ENCODE measurements around the gene CARMIL3.

CARMIL3 gene

GRCh38 chr14:24058260-24058950, 6.6 kb downstream of the CARMIL3 start:
- peak; percentile 72 for DNase-seq (ENCODE audit: low spot score)
- Histone ChIP-seq H2AK5ac (ENCODE audit: low read depth, low read length) (no peak overlapping the region), H3K9me3 (replicated peaks in 1 of 2; ENCODE audit: control insufficient read depth in 2 of 2, insufficient read depth in 1 of 2, low read depth in 1 of 2, low read length in 2 of 2) (no peaks in the 10 kb centered on the region), H3K4me3 (ENCODE audit: low read length in 2 of 2) (no peak overlapping the region), H3K18ac (ENCODE audit: low read length) (no peak overlapping the region), H3K27ac (replicated peaks; ENCODE audit: low read length) (no peak overlapping the region), H2BK12ac (ENCODE audit: low read length) (no peak overlapping the region), H3K4me2 (ENCODE audit: insufficient read depth, low read length, poor library complexity, severe bottlenecking) (no peak overlapping the region), H3K79me1 (ENCODE audit: low read depth, low read length) (no peaks in the 10 kb centered on the region), H2BK15ac (ENCODE audit: low read length) (no peak overlapping the region), H3K9ac (ENCODE audit: low read depth, low read length, poor library complexity) (no peak overlapping the region), H3K23ac (ENCODE audit: low read depth, low read length, poor library complexity) (no peak overlapping the region), H3K36me3 (replicated peaks in 1 of 2; ENCODE audit: control insufficient read depth in 2 of 2, insufficient read depth in 2 of 2, low read length in 2 of 2) (no peaks in the 10 kb centered on the region), H4K91ac (ENCODE audit: low read depth, low read length, poor library complexity) (no peak overlapping the region), H3K4me1 (ENCODE audit: control insufficient read depth in 2 of 2, insufficient read depth in 1 of 2, low read depth in 1 of 2, low read length in 2 of 2) (peaks cover 7 to 8% of the 10 kb centered on the region in 2 donors), H3K4ac (ENCODE audit: low read length) (no peak overlapping the region), H2BK120ac (ENCODE audit: low read depth, low read length) (no peak overlapping the region), H2AFZ (ENCODE audit: low read length) (no peak overlapping the region), H4K8ac (ENCODE audit: low read depth, low read length) (no peak overlapping the region), H3K27me3 (ENCODE audit: control insufficient read depth in 3 of 3, insufficient read depth in 3 of 3, low read depth in 1 of 3, low read length in 3 of 3) (no peaks in the 10 kb centered on the region), H3K14ac (ENCODE audit: low read length) (no peak overlapping the region), H2BK5ac (ENCODE audit: low read length) (no peak overlapping the region)
- no CpG with 5 or more reads among the region's 7 CpGs for WGBS, 2 donors (ENCODE audit: extremely low coverage in 2 of 2, insufficient read length in 2 of 2, insufficient replicate concordance in 1 of 2)

GRCh38 chr14:24058951-24059475, 7.2 kb downstream of the CARMIL3 start:
- WGBS, 2 donors (ENCODE audit: extremely low coverage in 2 of 2, insufficient read length in 2 of 2, insufficient replicate concordance in 1 of 2), result no CpG with 5 or more reads among the region's 10 CpGs
- no peak overlapping the region for H3K9ac ChIP-seq (ENCODE audit: low read depth, low read length, poor library complexity)
- no peak overlapping the region for H3K4me2 ChIP-seq (ENCODE audit: insufficient read depth, low read length, poor library complexity, severe bottlenecking)
- no peaks in the 10 kb centered on the region for H3K79me1 ChIP-seq (ENCODE audit: low read depth, low read length)
- peak overlapping the region; percentile 10 for H2AK5ac ChIP-seq (ENCODE audit: low read depth, low read length)
- no peak overlapping the region for H3K4me3 ChIP-seq (ENCODE audit: low read length in 2 of 2)
- no peak overlapping the region for H2BK5ac ChIP-seq (ENCODE audit: low read length)
- H3K23ac ChIP-seq (ENCODE audit: low read depth, low read length, poor library complexity), result no peak overlapping the region
- no peak overlapping the region for H2BK15ac ChIP-seq (ENCODE audit: low read length)
- H3K4me1 ChIP-seq (ENCODE audit: control insufficient read depth in 2 of 2, insufficient read depth in 1 of 2, low read depth in 1 of 2, low read length in 2 of 2), result peaks cover 7 to 8% of the 10 kb centered on the region in 2 donors
- no peak overlapping the region for H3K4ac ChIP-seq (ENCODE audit: low read length)
- no peak for DNase-seq (ENCODE audit: low spot score)
- no peak overlapping the region for H2AFZ ChIP-seq (ENCODE audit: low read length)
- H3K9me3 ChIP-seq (replicated peaks in 1 of 2; ENCODE audit: control insufficient read depth in 2 of 2, insufficient read depth in 1 of 2, low read depth in 1 of 2, low read length in 2 of 2), result no peaks in the 10 kb centered on the region
- no peak overlapping the region for H2BK12ac ChIP-seq (ENCODE audit: low read length)
- no peak overlapping the region for H4K91ac ChIP-seq (ENCODE audit: low read depth, low read length, poor library complexity)
- H3K27me3 ChIP-seq (ENCODE audit: control insufficient read depth in 3 of 3, insufficient read depth in 3 of 3, low read depth in 1 of 3, low read length in 3 of 3), result no peaks in the 10 kb centered on the region
- H3K36me3 ChIP-seq (replicated peaks in 1 of 2; ENCODE audit: control insufficient read depth in 2 of 2, insufficient read depth in 2 of 2, low read length in 2 of 2), result no peaks in the 10 kb centered on the region
- H4K8ac ChIP-seq (ENCODE audit: low read depth, low read length), result no peak overlapping the region
- H3K14ac ChIP-seq (ENCODE audit: low read length), result no peak overlapping the region
- H3K18ac ChIP-seq (ENCODE audit: low read length), result peak overlapping the region; percentile 63
- no peak overlapping the region for H3K27ac ChIP-seq (replicated peaks; ENCODE audit: low read length)
- H2BK120ac ChIP-seq (ENCODE audit: low read depth, low read length), result no peak overlapping the region

DNA sequence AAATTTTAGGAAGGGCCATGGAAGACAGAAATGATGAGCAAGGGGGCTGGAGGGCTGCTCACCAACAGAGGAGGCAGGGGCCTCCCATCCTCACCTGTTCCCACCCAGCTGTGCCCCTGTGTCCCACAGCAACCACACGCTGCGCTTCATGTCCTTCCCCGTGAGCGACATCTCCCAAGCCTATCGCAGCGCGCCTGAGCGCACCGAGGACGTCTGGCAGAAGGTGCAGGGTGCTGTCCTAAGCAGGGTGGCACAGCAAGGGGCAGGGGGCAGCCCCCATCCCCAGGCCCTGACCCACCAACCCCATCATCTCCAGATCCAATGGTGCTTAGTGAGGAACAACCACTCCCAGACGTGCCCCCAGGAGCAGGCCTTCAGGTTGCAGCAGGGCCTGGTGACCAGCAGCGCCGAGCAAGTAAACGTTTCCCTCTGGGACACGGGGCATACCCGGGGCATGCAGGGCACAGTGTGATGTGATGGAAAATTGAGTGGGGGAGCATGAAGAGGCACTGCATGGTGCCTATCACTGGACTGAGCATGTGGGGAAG, 8.1 kb downstream of the CARMIL3 start:
- no CpG with 5 or more reads among the region's 16 CpGs for WGBS, 2 donors (ENCODE audit: extremely low coverage in 2 of 2, insufficient read length in 2 of 2, insufficient replicate concordance in 1 of 2)
- Histone ChIP-seq H3K4me1 (ENCODE audit: control insufficient read depth in 2 of 2, insufficient read depth in 1 of 2, low read depth in 1 of 2, low read length in 2 of 2) (peaks cover 7 to 8% of the 10 kb centered on the region in 2 donors), H3K4ac (ENCODE audit: low read length) (no peak overlapping the region), H2BK12ac (ENCODE audit: low read length) (no peak overlapping the region), H3K27me3 (ENCODE audit: control insufficient read depth in 3 of 3, insufficient read depth in 3 of 3, low read depth in 1 of 3, low read length in 3 of 3) (no peaks in the 10 kb centered on the region), H3K9me3 (replicated peaks in 1 of 2; ENCODE audit: control insufficient read depth in 2 of 2, insufficient read depth in 1 of 2, low read depth in 1 of 2, low read length in 2 of 2) (no peaks in the 10 kb centered on the region), H3K23ac (ENCODE audit: low read depth, low read length, poor library complexity) (no peak overlapping the region), H2AFZ (ENCODE audit: low read length) (no peak overlapping the region), H3K36me3 (replicated peaks in 1 of 2; ENCODE audit: control insufficient read depth in 2 of 2, insufficient read depth in 2 of 2, low read length in 2 of 2) (no peaks in the 10 kb centered on the region), H4K8ac (ENCODE audit: low read depth, low read length) (no peak overlapping the region), H2BK120ac (ENCODE audit: low read depth, low read length) (no peak overlapping the region), H2AK5ac (ENCODE audit: low read depth, low read length) (peak overlapping the region; percentile 10), H2BK5ac (ENCODE audit: low read length) (no peak overlapping the region), H4K91ac (ENCODE audit: low read depth, low read length, poor library complexity) (no peak overlapping the region), H2BK15ac (ENCODE audit: low read length) (peak overlapping the region; percentile 11), H3K79me1 (ENCODE audit: low read depth, low read length) (no peaks in the 10 kb centered on the region), H3K18ac (ENCODE audit: low read length) (no peak overlapping the region), H3K9ac (ENCODE audit: low read depth, low read length, poor library complexity) (no peak overlapping the region), H3K4me2 (ENCODE audit: insufficient read depth, low read length, poor library complexity, severe bottlenecking) (no peak overlapping the region), H3K27ac (replicated peaks; ENCODE audit: low read length) (no peak overlapping the region), H3K4me3 (ENCODE audit: low read length in 2 of 2) (peak overlapping the region in 1 of 2 donors; percentile 36), H3K14ac (ENCODE audit: low read length) (no peak overlapping the region)
- no peak for DNase-seq (ENCODE audit: low spot score)

- no peak overlapping the region for H3K27ac ChIP-seq (replicated peaks; ENCODE audit: low read length)
- H3K4me3 ChIP-seq (ENCODE audit: low read length in 2 of 2), result no peak overlapping the region
- no peak overlapping the region for H4K91ac ChIP-seq (ENCODE audit: low read depth, low read length, poor library complexity)
- WGBS, 2 donors (ENCODE audit: extremely low coverage in 2 of 2, insufficient read length in 2 of 2, insufficient replicate concordance in 1 of 2), result no CpG with 5 or more reads among the region's 10 CpGs
- H2BK12ac ChIP-seq (ENCODE audit: low read length), result no peak overlapping the region
- H3K9me3 ChIP-seq (replicated peaks in 1 of 2; ENCODE audit: control insufficient read depth in 2 of 2, insufficient read depth in 1 of 2, low read depth in 1 of 2, low read length in 2 of 2), result no peaks in the 10 kb centered on the region
- no peaks in the 10 kb centered on the region for H3K79me1 ChIP-seq (ENCODE audit: low read depth, low read length)
- no peak for DNase-seq (ENCODE audit: low spot score)
- no peak overlapping the region for H4K8ac ChIP-seq (ENCODE audit: low read depth, low read length)
- H3K36me3 ChIP-seq (replicated peaks in 1 of 2; ENCODE audit: control insufficient read depth in 2 of 2, insufficient read depth in 2 of 2, low read length in 2 of 2), result no peaks in the 10 kb centered on the region
- no peak overlapping the region for H2AFZ ChIP-seq (ENCODE audit: low read length)
- no peak overlapping the region for H2BK5ac ChIP-seq (ENCODE audit: low read length)
- H2AK5ac ChIP-seq (ENCODE audit: low read depth, low read length), result no peak overlapping the region
- H3K14ac ChIP-seq (ENCODE audit: low read length), result no peak overlapping the region
- H3K18ac ChIP-seq (ENCODE audit: low read length), result no peak overlapping the region
- H2BK15ac ChIP-seq (ENCODE audit: low read length), result no peak overlapping the region
- peaks cover 7 to 8% of the 10 kb centered on the region in 2 donors for H3K4me1 ChIP-seq (ENCODE audit: control insufficient read depth in 2 of 2, insufficient read depth in 1 of 2, low read depth in 1 of 2, low read length in 2 of 2)
- no peak overlapping the region for H3K23ac ChIP-seq (ENCODE audit: low read depth, low read length, poor library complexity)
- H2BK120ac ChIP-seq (ENCODE audit: low read depth, low read length), result no peak overlapping the region
- H3K9ac ChIP-seq (ENCODE audit: low read depth, low read length, poor library complexity), result peak overlapping the region; percentile 26
- H3K27me3 ChIP-seq (ENCODE audit: control insufficient read depth in 3 of 3, insufficient read depth in 3 of 3, low read depth in 1 of 3, low read length in 3 of 3), result no peaks in the 10 kb centered on the region
- H3K4me2 ChIP-seq (ENCODE audit: insufficient read depth, low read length, poor library complexity, severe bottlenecking), result no peak overlapping the region
- H3K4ac ChIP-seq (ENCODE audit: low read length), result no peak overlapping the region
These were observed 8.6 kb downstream of the CARMIL3 start for GRCh38 chr14:24060443-24060842.

Data from neuronal stem cell (in vitro differentiated cells).